ENCODE data around the gene BARHL2. TPM values are rescaled to one million over a fixed set of nuclear protein-coding genes. Genes with fewer than 3 reads are reported as not detected.

BARHL2 gene
- total and polyA plus RNA-seq, 2 donors = not detected

DNA sequence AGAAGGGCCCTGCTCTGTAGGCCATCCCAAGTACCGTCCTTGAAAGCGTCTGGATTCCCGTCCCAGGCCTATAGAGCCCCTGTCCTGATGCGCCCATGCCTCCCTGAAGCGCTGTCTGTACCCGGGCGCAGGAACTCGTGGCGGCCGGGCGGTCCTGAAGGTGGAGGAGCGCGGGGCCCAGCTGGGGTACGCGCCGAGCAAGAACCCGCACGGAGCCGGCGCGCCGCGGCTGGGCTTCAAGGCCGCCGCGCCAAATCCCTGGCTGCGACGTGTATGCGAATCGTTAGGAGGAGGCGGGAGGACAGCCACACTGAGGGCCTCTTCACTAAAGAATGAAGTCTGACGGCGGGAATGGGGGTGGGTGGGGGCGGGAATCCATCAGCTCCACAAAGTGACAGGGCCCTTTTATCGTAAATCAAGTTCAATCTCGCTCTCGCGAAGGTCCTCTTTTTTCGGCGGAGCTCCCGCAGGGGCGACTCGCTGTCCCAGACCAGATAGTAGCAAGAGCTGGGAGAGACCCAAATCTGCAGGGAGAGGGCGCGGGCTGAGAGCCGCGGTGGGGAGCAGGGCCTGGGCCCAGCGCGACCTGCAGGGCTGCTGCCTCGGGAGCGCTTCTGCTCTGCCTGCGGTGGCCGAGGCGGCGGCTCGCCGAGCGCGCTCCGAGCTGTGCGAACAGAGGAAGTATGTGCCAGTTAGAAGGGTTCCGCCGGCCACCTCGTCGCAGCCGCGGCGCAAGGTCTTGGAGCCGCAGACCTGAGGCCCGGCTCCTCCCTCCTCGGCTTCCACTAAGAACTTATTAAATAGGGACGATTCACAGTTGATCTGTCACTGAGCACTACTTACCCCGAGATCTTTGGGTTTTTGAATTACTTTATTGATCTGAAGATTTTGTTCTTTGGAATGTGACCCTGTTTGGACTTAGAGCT, 10.4 kb downstream of the BARHL2 start:
- 2% methylated on average over 73 of the region's 73 CpGs for WGBS
- no peaks in the 10 kb centered on the region for H3K36me3 ChIP-seq (ENCODE audit: control insufficient read depth in 2 of 2, insufficient read depth in 2 of 2, low read length in 1 of 2)
- no peaks in the 10 kb centered on the region for H3K9me3 ChIP-seq (ENCODE audit: control insufficient read depth in 2 of 2, insufficient read depth in 1 of 2, low read length in 1 of 2)
- H3K4me1 ChIP-seq (ENCODE audit: control insufficient read depth in 2 of 2, insufficient read depth in 2 of 2, low read length in 2 of 2) = peaks cover 0 to 2% of the 10 kb centered on the region in 2 donors
- H3K4me3 ChIP-seq (ENCODE audit: low read length in 2 of 2) = no peak overlapping the region
- no peak for DNase-seq (ENCODE audit: low read depth in 6 of 9, low spot score in 9 of 9)
- H3K27ac ChIP-seq (ENCODE audit: low read depth in 1 of 2, low read length in 1 of 2) = no peak overlapping the region
- peaks cover 65 to 90% of the 10 kb centered on the region in 2 donors for H3K27me3 ChIP-seq (ENCODE audit: control insufficient read depth in 2 of 2, insufficient read depth in 1 of 2, low read length in 1 of 2)

DNA sequence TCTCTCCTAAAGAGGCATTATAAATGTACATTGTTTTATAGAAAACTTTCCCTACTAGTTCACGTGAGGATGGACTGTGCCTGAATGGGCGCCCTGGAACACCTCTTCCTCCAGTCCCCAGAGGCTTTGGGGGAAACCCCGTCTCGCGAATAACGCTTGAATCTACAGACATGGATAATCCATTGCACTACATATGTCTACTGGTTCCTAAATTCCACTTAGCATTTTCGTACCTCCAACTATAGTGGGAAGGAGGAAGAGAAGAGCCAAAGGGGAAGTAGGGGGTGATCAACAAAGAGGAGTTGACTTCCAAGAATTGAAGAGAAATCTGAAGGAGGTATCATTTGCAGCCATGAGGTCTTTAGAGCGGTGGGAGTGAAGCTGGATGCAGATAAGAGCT, 11.1 kb downstream of the BARHL2 start:
- Histone ChIP-seq H3K4me1 (ENCODE audit: control insufficient read depth in 2 of 2, insufficient read depth in 2 of 2, low read length in 2 of 2) (peaks cover 0 to 2% of the 10 kb centered on the region in 2 donors), H3K4me3 (ENCODE audit: low read length in 2 of 2) (no peak overlapping the region), H3K9me3 (ENCODE audit: control insufficient read depth in 2 of 2, insufficient read depth in 1 of 2, low read length in 1 of 2) (no peaks in the 10 kb centered on the region), H3K36me3 (ENCODE audit: control insufficient read depth in 2 of 2, insufficient read depth in 2 of 2, low read length in 1 of 2) (no peaks in the 10 kb centered on the region), H3K27me3 (ENCODE audit: control insufficient read depth in 2 of 2, insufficient read depth in 1 of 2, low read length in 1 of 2) (peaks cover 62 to 83% of the 10 kb centered on the region in 2 donors), H3K27ac (ENCODE audit: low read depth in 1 of 2, low read length in 1 of 2) (no peak overlapping the region)
- DNase-seq (ENCODE audit: low read depth in 6 of 9, low spot score in 9 of 9) = no peak
- 15% methylated on average over 8 of the region's 8 CpGs for WGBS

DNA sequence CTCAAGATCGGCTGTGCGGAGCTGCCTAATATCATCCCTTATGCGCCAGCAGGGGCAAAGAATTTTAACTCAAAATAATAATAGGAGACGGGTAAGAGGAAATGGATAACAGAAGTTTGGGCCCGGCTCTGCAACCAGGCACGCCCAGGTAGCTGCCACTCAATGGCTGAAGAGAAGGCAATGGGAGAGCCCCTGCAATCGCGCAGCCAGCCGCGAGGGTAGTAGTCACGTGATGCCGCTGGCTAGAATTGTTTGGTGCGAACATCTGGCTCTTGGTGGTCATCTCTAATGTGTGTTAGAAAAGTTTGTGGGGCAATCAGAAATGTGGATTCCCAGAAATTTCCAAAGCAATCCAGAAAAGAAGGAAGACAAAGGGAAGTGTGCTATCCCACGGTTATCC, 12.3 kb downstream of the BARHL2 start:
- peaks cover 53 to 71% of the 10 kb centered on the region in 2 donors for H3K27me3 ChIP-seq (ENCODE audit: control insufficient read depth in 2 of 2, insufficient read depth in 1 of 2, low read length in 1 of 2)
- 13% methylated on average over 14 of the region's 14 CpGs for WGBS

DNA sequence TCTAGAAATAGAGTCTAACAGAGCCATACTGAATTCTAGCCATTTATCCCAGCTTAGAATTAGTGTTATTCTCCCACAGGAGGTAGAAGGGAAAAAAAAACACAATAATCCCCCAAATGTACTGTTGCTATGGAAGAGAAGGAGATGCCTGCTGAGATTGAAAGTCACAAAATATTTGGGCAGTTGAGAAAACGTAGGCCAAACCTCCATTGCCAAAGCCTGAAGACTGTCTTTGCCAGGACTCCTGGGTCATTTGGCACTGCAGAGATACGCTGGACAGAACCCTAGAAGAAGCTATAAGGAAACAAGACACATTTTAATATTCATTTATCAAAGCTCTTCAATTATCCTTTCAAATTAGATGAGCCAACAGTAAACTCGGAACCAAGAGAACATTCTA, 22.3 kb downstream of the BARHL2 start:
- no peak overlapping the region for H3K4me3 ChIP-seq (ENCODE audit: low read length in 2 of 2)
- H3K4me1 ChIP-seq (ENCODE audit: control insufficient read depth in 2 of 2, insufficient read depth in 2 of 2, low read length in 2 of 2) = no peaks in the 10 kb centered on the region
- peaks cover 0 to 3% of the 10 kb centered on the region in 2 donors for H3K27me3 ChIP-seq (ENCODE audit: control insufficient read depth in 2 of 2, insufficient read depth in 1 of 2, low read length in 1 of 2)
- 83% methylated on average over 3 of the region's 3 CpGs for WGBS
- H3K27ac ChIP-seq (ENCODE audit: low read depth in 1 of 2, low read length in 1 of 2) = no peak overlapping the region
- H3K9me3 ChIP-seq (ENCODE audit: control insufficient read depth in 2 of 2, insufficient read depth in 1 of 2, low read length in 1 of 2) = no peaks in the 10 kb centered on the region
- H3K36me3 ChIP-seq (ENCODE audit: control insufficient read depth in 2 of 2, insufficient read depth in 2 of 2, low read length in 1 of 2) = no peaks in the 10 kb centered on the region
- no peak for DNase-seq (ENCODE audit: low read depth in 6 of 9, low spot score in 9 of 9)

More for the DNA sequence above, 12.3 kb downstream of the BARHL2 start:
- no peak overlapping the region for H3K4me3 ChIP-seq (ENCODE audit: low read length in 2 of 2)
- no peaks in the 10 kb centered on the region for H3K36me3 ChIP-seq (ENCODE audit: control insufficient read depth in 2 of 2, insufficient read depth in 2 of 2, low read length in 1 of 2)
- no peaks in the 10 kb centered on the region for H3K9me3 ChIP-seq (ENCODE audit: control insufficient read depth in 2 of 2, insufficient read depth in 1 of 2, low read length in 1 of 2)
- peaks cover 0 to 2% of the 10 kb centered on the region in 2 donors for H3K4me1 ChIP-seq (ENCODE audit: control insufficient read depth in 2 of 2, insufficient read depth in 2 of 2, low read length in 2 of 2)
- H3K27ac ChIP-seq (ENCODE audit: low read depth in 1 of 2, low read length in 1 of 2) = no peak overlapping the region
- no peak for DNase-seq (ENCODE audit: low read depth in 6 of 9, low spot score in 9 of 9)

DNA sequence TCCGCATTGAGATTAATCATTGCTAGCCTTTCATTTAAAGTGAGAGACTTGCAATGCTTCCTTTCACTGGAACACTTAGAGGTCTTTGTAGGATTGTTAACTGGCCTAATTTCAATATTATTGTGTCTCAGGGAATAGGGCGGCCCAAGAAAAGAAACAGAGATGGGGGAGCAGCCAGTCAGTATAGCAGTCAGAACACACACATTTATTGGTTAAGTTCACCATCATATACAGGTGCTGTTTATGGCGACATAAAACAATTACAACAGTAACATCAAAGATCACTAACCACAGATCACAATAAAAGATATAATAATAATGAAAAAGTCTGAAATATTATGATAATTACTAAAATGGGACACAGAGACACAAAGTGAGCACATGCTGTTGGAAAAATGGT, 29.4 kb downstream of the BARHL2 start:
- H3K27me3 ChIP-seq (ENCODE audit: control insufficient read depth in 2 of 2, insufficient read depth in 1 of 2, low read length in 1 of 2) = peaks cover 0 to 3% of the 10 kb centered on the region in 2 donors
- no peak overlapping the region for H3K4me3 ChIP-seq (ENCODE audit: low read length in 2 of 2)
- no peaks in the 10 kb centered on the region for H3K4me1 ChIP-seq (ENCODE audit: control insufficient read depth in 2 of 2, insufficient read depth in 2 of 2, low read length in 2 of 2)
- no peaks in the 10 kb centered on the region for H3K9me3 ChIP-seq (ENCODE audit: control insufficient read depth in 2 of 2, insufficient read depth in 1 of 2, low read length in 1 of 2)
- no peaks in the 10 kb centered on the region for H3K36me3 ChIP-seq (ENCODE audit: control insufficient read depth in 2 of 2, insufficient read depth in 2 of 2, low read length in 1 of 2)
- DNase-seq (ENCODE audit: low read depth in 6 of 9, low spot score in 9 of 9) = no peak
- no peak overlapping the region for H3K27ac ChIP-seq (ENCODE audit: low read depth in 1 of 2, low read length in 1 of 2)
- 96% methylated on average over 3 of the region's 3 CpGs for WGBS

DNA sequence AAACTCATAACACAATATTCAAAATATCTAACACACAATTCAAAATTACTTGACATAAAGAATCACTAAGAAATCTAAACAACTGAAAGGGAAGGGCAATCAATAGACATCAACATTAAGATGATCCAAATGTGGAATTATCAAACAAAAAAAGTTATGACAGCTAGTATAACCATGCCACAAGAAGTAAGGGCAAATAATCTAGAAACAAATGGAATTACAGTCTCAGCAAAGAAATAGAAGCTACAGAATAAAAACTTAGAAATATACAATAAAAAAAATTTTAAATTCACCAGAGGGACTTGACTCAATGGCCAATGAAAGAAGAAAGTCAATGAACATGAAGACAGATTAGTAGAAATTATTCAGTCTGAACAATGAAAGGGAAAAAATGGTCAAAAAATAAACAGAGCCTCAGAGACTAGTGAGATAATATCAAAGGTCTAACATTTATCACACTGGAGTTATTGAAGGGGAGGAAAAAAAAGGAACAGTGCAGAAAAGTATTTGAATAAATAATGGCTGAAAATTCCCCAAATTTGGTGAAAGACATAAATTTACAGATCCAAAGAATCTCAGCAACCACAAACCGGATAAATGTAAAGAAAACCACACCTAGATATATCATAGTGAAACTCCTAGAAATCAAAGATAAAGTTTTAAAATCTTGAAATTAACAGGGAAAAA, 41.8 kb downstream of the BARHL2 start:
- WGBS = 97% methylated on average over 1 of the region's 1 CpG
- Histone ChIP-seq H3K27me3 (ENCODE audit: control insufficient read depth in 2 of 2, insufficient read depth in 1 of 2, low read length in 1 of 2) (no peaks in the 10 kb centered on the region), H3K4me3 (ENCODE audit: low read length in 2 of 2) (no peak overlapping the region), H3K9me3 (ENCODE audit: control insufficient read depth in 2 of 2, insufficient read depth in 1 of 2, low read length in 1 of 2) (no peaks in the 10 kb centered on the region), H3K4me1 (ENCODE audit: control insufficient read depth in 2 of 2, insufficient read depth in 2 of 2, low read length in 2 of 2) (no peaks in the 10 kb centered on the region), H3K36me3 (ENCODE audit: control insufficient read depth in 2 of 2, insufficient read depth in 2 of 2, low read length in 1 of 2) (no peaks in the 10 kb centered on the region), H3K27ac (ENCODE audit: low read depth in 1 of 2, low read length in 1 of 2) (no peak overlapping the region)
- no peak for DNase-seq (ENCODE audit: low read depth in 6 of 9, low spot score in 9 of 9)

DNA sequence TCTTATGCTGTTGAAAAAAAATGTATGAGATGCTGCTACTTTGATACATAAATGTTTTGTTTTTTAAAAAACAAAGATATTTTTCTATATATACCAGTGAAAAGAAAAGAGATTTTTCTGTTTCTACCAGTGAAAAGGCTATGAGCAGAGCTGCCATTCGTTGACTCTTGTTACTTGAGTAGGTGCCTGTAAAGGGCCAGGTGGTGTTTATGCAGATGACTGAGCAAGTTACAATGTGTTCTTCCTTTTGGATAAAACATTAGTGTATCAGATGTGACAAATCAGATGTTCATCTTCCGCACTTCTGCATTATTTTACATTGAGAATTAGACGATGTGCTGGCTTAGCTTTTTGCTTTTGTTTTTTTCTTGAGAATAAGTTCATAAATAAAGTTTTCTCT, 45.4 kb downstream of the BARHL2 start:
- WGBS = 81% methylated on average over 3 of the region's 3 CpGs
- no peaks in the 10 kb centered on the region for H3K36me3 ChIP-seq (ENCODE audit: control insufficient read depth in 2 of 2, insufficient read depth in 2 of 2, low read length in 1 of 2)
- DNase-seq (ENCODE audit: low read depth in 6 of 9, low spot score in 9 of 9) = no peak
- H3K27ac ChIP-seq (ENCODE audit: low read depth in 1 of 2, low read length in 1 of 2) = no peak overlapping the region
- H3K4me3 ChIP-seq (ENCODE audit: low read length in 2 of 2) = no peak overlapping the region
- no peaks in the 10 kb centered on the region for H3K9me3 ChIP-seq (ENCODE audit: control insufficient read depth in 2 of 2, insufficient read depth in 1 of 2, low read length in 1 of 2)
- H3K4me1 ChIP-seq (ENCODE audit: control insufficient read depth in 2 of 2, insufficient read depth in 2 of 2, low read length in 2 of 2) = no peaks in the 10 kb centered on the region
- H3K27me3 ChIP-seq (ENCODE audit: control insufficient read depth in 2 of 2, insufficient read depth in 1 of 2, low read length in 1 of 2) = no peaks in the 10 kb centered on the region

DNA sequence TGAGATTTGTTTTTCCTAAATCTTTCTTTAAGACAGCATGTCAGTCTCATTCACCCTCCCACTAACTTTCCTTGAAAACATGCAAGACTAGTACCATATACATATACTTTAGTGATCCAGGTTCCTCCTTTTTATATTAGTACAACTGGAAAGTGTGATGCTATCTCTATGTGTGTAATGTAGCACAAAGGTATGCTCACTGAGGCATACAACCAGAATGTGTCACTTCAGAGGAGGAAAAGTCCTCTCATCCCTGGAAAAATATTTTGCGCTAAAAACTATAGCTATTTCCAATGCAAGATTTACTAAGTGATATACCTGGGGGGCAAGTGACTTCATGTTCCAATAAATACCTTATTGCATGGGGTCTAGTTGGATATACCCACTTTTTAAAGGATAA, 45.9 kb downstream of the BARHL2 start:
- H3K4me1 ChIP-seq (ENCODE audit: control insufficient read depth in 2 of 2, insufficient read depth in 2 of 2, low read length in 2 of 2) = no peaks in the 10 kb centered on the region
- no peak overlapping the region for H3K4me3 ChIP-seq (ENCODE audit: low read length in 2 of 2)
- H3K9me3 ChIP-seq (ENCODE audit: control insufficient read depth in 2 of 2, insufficient read depth in 1 of 2, low read length in 1 of 2) = no peaks in the 10 kb centered on the region
- no peak for DNase-seq (ENCODE audit: low read depth in 6 of 9, low spot score in 9 of 9)
- no peaks in the 10 kb centered on the region for H3K27me3 ChIP-seq (ENCODE audit: control insufficient read depth in 2 of 2, insufficient read depth in 1 of 2, low read length in 1 of 2)
- WGBS = 98% methylated on average over 1 of the region's 1 CpG
- no peaks in the 10 kb centered on the region for H3K36me3 ChIP-seq (ENCODE audit: control insufficient read depth in 2 of 2, insufficient read depth in 2 of 2, low read length in 1 of 2)
- H3K27ac ChIP-seq (ENCODE audit: low read depth in 1 of 2, low read length in 1 of 2) = no peak overlapping the region

Measured in thymus (tissue), 11 donors.